Measurements from ENCODE around the gene GPAT3. TPM values are rescaled to one million over a fixed set of nuclear protein-coding genes. Genes with fewer than 3 reads are reported as not detected.
"Not testable (repeated sequence)": the region's sequence is repeated elsewhere in the genome, so short reads cannot be mapped to it uniquely, and the experiment has no call there.

Gene GPAT3
- total RNA-seq, 2 experiments from 2014 or later = 4.2 to 7.2 TPM

GRCh38 chr4:83606898-83607297, 71.0 kb downstream of the GPAT3 start:
- Mint-ChIP-seq H3K36me3 (peaks cover 4% of the 10 kb centered on the region), H3K27ac (no peak overlapping the region), H3K27me3 (no peaks in the 10 kb centered on the region), H3K4me3 (no peak overlapping the region), H3K9me3 (peaks cover 11% of the 10 kb centered on the region), H3K4me1 (ENCODE audit: low read depth) (no peaks in the 10 kb centered on the region)
- DNase-seq = no peak
- ChIA-PET POLR2A (no interaction called here), CTCF (interaction anchor here (0.9 kb wide), 1 partner anchor 15 kb away, joined by 4 read pairs; no protein-coding TSS in a partner anchor)
- intact Hi-C loops (cut with micrococcal nuclease) = no loop called here

DNA sequence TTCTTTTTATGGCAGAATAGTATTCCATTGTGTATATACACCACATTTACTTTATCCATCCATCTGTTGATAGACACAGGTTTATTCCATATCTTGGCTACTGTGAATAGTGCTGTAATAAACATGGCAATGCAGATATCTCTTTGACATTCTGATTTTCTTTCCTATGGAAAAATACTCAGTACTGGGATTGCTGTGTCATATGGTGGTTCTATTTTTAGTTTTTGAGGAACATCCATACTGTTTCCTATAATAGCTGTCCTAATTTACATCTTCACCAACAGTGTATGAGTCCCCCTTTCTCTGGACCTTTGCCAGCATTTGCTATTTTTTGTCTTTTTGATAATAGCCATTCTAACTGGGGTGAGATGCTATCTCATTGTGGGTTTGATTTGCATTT, 73.5 kb downstream of the GPAT3 start:
- intact Hi-C loops (cut with micrococcal nuclease) = no loop called here
- peaks cover 6% of the 10 kb centered on the region for H3K36me3 Mint-ChIP-seq
- DNase-seq = no peak
- ChIA-PET POLR2A (no interaction called here), CTCF (no interaction called here)
- no peaks in the 10 kb centered on the region for H3K27me3 Mint-ChIP-seq
- H3K27ac Mint-ChIP-seq = no peak overlapping the region
- H3K4me3 Mint-ChIP-seq = no peak overlapping the region
- H3K4me1 Mint-ChIP-seq (ENCODE audit: low read depth) = no peaks in the 10 kb centered on the region
- peaks cover 31% of the 10 kb centered on the region for H3K9me3 Mint-ChIP-seq

- Mint-ChIP-seq H3K4me3 (no peak overlapping the region), H3K36me3 (peaks cover 4% of the 10 kb centered on the region), H3K9me3 (peaks cover 41% of the 10 kb centered on the region), H3K4me1 (ENCODE audit: low read depth) (no peaks in the 10 kb centered on the region), H3K27me3 (peaks cover 3% of the 10 kb centered on the region), H3K27ac (no peak overlapping the region)
- intact Hi-C loops (cut with micrococcal nuclease) = no loop called here
- ChIA-PET CTCF (no interaction called here), POLR2A (no interaction called here)
- DNase-seq = no peak
Observed at GRCh38 chr4:83610729-83611128, 74.8 kb downstream of the GPAT3 start.

DNA sequence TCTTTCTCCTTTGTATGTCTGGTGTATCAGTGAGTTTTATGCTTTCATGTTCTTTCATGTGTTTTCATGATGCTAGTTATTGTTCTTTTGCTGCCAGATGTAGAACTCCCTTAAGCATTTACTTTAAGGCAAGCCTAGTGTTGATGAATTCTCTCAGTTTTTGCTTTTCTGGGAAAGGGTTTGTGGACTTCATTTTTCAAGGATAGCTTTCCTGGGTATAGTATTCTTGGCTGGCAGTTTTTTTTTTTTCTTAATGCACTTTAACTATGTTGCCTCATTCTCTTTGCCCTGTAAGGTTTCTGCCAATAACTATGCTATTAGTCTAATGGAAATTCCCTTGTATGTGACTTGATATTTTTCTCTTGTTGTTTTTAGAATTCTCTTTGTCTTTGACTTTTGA, 77.1 kb downstream of the GPAT3 start:
- Mint-ChIP-seq H3K4me3 (no peak overlapping the region), H3K9me3 (peaks cover 41% of the 10 kb centered on the region)

DNA sequence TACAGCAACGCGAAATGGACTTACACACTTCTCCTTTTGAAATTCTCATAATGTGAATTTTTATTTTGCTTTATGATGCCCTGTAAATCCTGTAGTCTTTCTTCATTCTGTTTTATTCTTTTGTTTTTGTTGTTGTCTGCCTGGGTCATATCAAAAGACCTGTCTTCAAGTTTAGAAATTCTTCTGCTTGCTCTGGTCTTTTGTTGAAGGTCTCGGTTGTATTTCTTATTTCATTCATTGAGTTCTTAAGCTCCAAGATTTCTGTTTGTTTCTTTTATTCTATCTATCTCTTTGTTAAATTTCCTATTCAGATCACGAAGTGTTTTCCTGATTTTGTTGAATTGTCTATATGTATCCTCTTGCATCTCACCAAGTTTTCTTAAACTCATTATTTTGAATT, 78.1 kb downstream of the GPAT3 start:
- intact Hi-C loops (cut with micrococcal nuclease) = no loop called here
- CTCF ChIA-PET = interaction anchor here (0.6 to 1.0 kb wide), 2 partner anchors 19 to 31 kb away, joined by 3 read pairs; no protein-coding TSS in a partner anchor

More for the DNA sequence above, 77.1 kb downstream of the GPAT3 start:
- ChIA-PET POLR2A (no interaction called here), CTCF (no interaction called here)
- DNase-seq = no peak
- Mint-ChIP-seq H3K36me3 (peaks cover 2% of the 10 kb centered on the region), H3K27ac (no peak overlapping the region), H3K27me3 (peaks cover 5% of the 10 kb centered on the region), H3K4me1 (ENCODE audit: low read depth) (no peaks in the 10 kb centered on the region)
- intact Hi-C loops (cut with micrococcal nuclease) = no loop called here

DNA sequence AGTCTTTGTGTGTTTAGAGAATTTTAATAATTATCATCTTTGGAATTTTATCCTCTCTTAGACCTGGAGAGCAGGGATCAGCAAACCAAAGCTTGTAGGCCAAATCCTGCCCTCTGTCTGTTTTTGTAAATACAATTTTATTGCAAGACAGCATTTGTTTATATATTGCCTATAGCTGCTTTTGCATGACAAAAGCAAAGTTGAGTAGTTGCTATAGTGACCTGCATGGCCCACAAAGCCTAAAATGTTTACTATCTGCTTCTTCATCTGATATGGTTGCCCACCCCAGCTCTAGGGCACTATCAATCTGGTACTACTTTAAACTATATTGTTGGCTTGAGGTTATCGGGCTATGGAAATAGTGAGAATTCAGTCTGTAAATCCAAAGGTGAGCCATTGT, 80.3 kb downstream of the GPAT3 start:
- no peaks in the 10 kb centered on the region for H3K4me1 Mint-ChIP-seq (ENCODE audit: low read depth)
- peaks cover 2% of the 10 kb centered on the region for H3K36me3 Mint-ChIP-seq
- DNase-seq = no peak
- H3K27ac Mint-ChIP-seq = no peak overlapping the region
- H3K4me3 Mint-ChIP-seq = no peak overlapping the region
- intact Hi-C loops (cut with micrococcal nuclease) = no loop called here
- ChIA-PET CTCF (no interaction called here), POLR2A (no interaction called here)
- H3K27me3 Mint-ChIP-seq = peaks cover 19% of the 10 kb centered on the region
- peaks cover 34% of the 10 kb centered on the region for H3K9me3 Mint-ChIP-seq

More for the DNA sequence above, 78.1 kb downstream of the GPAT3 start:
- Mint-ChIP-seq H3K9me3 (peaks cover 41% of the 10 kb centered on the region), H3K36me3 (peaks cover 2% of the 10 kb centered on the region), H3K27me3 (peaks cover 5% of the 10 kb centered on the region), H3K27ac (no peak overlapping the region), H3K4me1 (ENCODE audit: low read depth) (no peaks in the 10 kb centered on the region), H3K4me3 (no peak overlapping the region)
- no peak for DNase-seq
- POLR2A ChIA-PET = no interaction called here

DNA sequence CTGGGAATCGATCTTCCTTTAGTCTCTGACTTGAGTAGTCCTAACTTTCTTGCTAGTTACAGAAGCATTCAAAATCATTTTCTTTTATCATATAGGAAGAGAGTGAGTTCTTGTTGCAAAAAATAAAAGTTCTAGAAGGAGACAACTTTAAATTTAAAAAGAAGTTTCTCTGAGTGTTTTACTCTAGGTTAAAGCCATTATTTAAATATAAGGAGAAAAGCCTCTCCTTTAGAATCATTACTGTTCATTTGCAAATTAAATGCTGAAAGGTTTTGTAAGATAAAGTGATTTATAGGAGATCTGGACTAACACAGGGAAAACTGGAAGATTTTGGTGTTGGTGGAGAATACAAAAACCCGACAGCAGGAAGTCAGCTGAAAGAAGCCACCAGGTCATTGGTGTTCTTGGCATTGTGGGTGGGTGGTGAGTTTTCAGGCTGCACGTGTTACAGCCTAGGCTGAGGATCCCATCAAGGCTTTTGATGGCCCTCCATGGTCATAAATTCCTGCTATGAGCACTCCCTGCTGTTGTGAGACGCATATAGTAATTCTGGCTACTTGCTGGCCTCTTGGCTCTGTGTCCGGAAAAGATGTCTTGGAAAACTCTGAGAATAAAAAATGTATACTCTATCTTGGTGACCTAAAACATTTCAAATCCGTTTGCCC, 81.6 kb downstream of the GPAT3 start:
- Mint-ChIP-seq H3K9me3 (peaks cover 36% of the 10 kb centered on the region), H3K4me3 (no peak overlapping the region), H3K27me3 (peaks cover 24% of the 10 kb centered on the region), H3K27ac (no peak overlapping the region), H3K4me1 (ENCODE audit: low read depth) (no peaks in the 10 kb centered on the region), H3K36me3 (peaks cover 7% of the 10 kb centered on the region)
- intact Hi-C loops (cut with micrococcal nuclease) = no loop called here
- POLR2A ChIA-PET = no interaction called here
- CTCF ChIA-PET = no interaction called here
- no peak for DNase-seq

GRCh38 chr4:83618431-83618830, 82.5 kb downstream of the GPAT3 start:
- H3K36me3 Mint-ChIP-seq = peaks cover 10% of the 10 kb centered on the region
- CTCF ChIA-PET = no interaction called here
- peaks cover 33% of the 10 kb centered on the region for H3K9me3 Mint-ChIP-seq
- no peak for DNase-seq
- POLR2A ChIA-PET = no interaction called here
- H3K4me3 Mint-ChIP-seq = no peak overlapping the region
- no peak overlapping the region for H3K27ac Mint-ChIP-seq
- H3K4me1 Mint-ChIP-seq (ENCODE audit: low read depth) = no peaks in the 10 kb centered on the region
- intact Hi-C loops (cut with micrococcal nuclease) = no loop called here
- peaks cover 27% of the 10 kb centered on the region for H3K27me3 Mint-ChIP-seq

DNA sequence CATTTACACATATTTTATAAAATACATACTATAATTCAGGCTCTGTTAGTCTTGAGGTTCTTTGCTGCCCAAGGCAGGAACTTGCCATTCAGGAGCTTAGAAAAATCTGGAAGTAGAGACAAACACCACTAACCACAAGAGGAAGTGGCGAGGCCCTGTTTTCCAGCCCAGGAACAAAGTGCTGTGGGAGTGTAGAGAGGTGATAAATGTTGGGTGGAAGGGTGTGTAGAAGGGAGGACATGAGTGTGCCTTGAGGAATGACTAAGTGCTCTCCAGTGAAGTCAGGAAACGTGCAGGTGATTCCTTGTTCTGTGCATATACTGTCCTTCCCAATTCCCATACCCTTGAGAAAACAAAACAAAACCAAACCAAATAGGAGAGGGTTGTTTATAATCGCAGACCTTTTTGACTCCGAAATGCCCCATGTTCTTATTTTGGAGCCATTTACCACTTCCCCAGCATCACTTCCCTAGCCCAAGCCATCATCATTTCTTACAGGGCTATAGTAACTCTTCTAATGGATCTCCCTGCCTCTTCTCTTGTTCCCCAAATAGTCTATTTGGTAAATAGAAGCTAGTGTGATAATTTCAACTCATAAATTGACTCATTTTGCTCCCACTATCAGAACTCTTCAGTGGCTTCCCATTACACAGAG, 83.2 kb downstream of the GPAT3 start:
- ChIA-PET CTCF (no interaction called here), POLR2A (no interaction called here)
- intact Hi-C loops (cut with micrococcal nuclease) = no loop called here

GRCh38 chr4:83622127-83622526, 86.2 kb downstream of the GPAT3 start:
- intact Hi-C loops (cut with micrococcal nuclease); DNase-seq; CTCF ChIA-PET; H3K4me3 Mint-ChIP-seq; H3K27ac Mint-ChIP-seq; H3K36me3 Mint-ChIP-seq; POLR2A ChIA-PET; H3K4me1 Mint-ChIP-seq (ENCODE audit: low read depth): not testable (repeated sequence)
- Mint-ChIP-seq H3K9me3 (peaks cover 18% of the 10 kb centered on the region), H3K27me3 (peaks cover 30% of the 10 kb centered on the region)

More for the DNA sequence above, 83.2 kb downstream of the GPAT3 start:
- H3K4me1 Mint-ChIP-seq (ENCODE audit: low read depth) = no peaks in the 10 kb centered on the region
- no peak overlapping the region for H3K27ac Mint-ChIP-seq
- H3K9me3 Mint-ChIP-seq = peaks cover 28% of the 10 kb centered on the region
- no peak for DNase-seq
- H3K27me3 Mint-ChIP-seq = peaks cover 29% of the 10 kb centered on the region
- no peak overlapping the region for H3K4me3 Mint-ChIP-seq
- peaks cover 8% of the 10 kb centered on the region for H3K36me3 Mint-ChIP-seq

- CTCF ChIA-PET = no interaction called here
- intact Hi-C loops (cut with micrococcal nuclease) = no loop called here
Observed at GRCh38 chr4:83625821-83626220, 89.9 kb downstream of the GPAT3 start.

GRCh38 chr4:83626245-83626836, 90.4 kb downstream of the GPAT3 start:
- POLR2A ChIA-PET = no interaction called here
- Mint-ChIP-seq H3K4me1 (ENCODE audit: low read depth) (no peaks in the 10 kb centered on the region), H3K27me3 (peaks cover 14% of the 10 kb centered on the region), H3K9me3 (peaks cover 18% of the 10 kb centered on the region), H3K27ac (no peak overlapping the region), H3K36me3 (peaks cover 8% of the 10 kb centered on the region), H3K4me3 (no peak overlapping the region)
- intact Hi-C loops (cut with micrococcal nuclease) = no loop called here
- no peak for DNase-seq
- CTCF ChIA-PET = no interaction called here

More at GRCh38 chr4:83625821-83626220, 89.9 kb downstream of the GPAT3 start:
- Mint-ChIP-seq H3K4me3 (no peak overlapping the region), H3K9me3 (peaks cover 18% of the 10 kb centered on the region), H3K4me1 (ENCODE audit: low read depth) (no peaks in the 10 kb centered on the region), H3K27ac (no peak overlapping the region), H3K36me3 (peaks cover 8% of the 10 kb centered on the region), H3K27me3 (peaks cover 15% of the 10 kb centered on the region)
- POLR2A ChIA-PET = no interaction called here
- no peak for DNase-seq

All from activated CD4-positive, alpha-beta memory T cell treated with anti-CD3 and anti-CD28 coated beads for 36 hours (primary cell).